GM12878 (cell line): ENCODE results near the gene ASCC1. TPM values are rescaled to one million over a fixed set of nuclear protein-coding genes. Genes with fewer than 3 reads are reported as not detected.

Experiments
- ATAC-seq: fragments of 200-7000 bp; cut with Tn5 transposase; 3 replicates; pipeline ENCODE4 v1.9.1; 2020; ENCODE audit warnings: mild to moderate bottlenecking, moderate library complexity
- BruUV-seq: library from RNA; stranded (reverse); fragments of 400-500 nt; replicated peaks from 2 replicates; lab custom pipeline; 2021; lab: Mats Ljungman, UMichigan
- CTCF ChIA-PET: fragments of 300-600 bp; sonication (Branson Sonifier 250); formaldehyde crosslinking; extraction: SDS; loops from one replicate; lab custom pipeline; 2021; ENCODE audit warnings: inconsistent platforms; lab: Yijun Ruan, JAX
- POLR2A ChIA-PET: fragments of 350-600 bp; formaldehyde crosslinking; extraction: SDS; loops from one replicate; lab custom pipeline; 2021; ENCODE audit warnings: inconsistent platforms; lab: Charles Lee
- RAD21 ChIA-PET: fragments of 300-600 bp; sonication (Branson Sonifier 250); formaldehyde crosslinking; loops from one replicate; lab custom pipeline; 2023; ENCODE audit warnings: antibody characterized with exemption; ENCODE audit not compliant: unreplicated experiment; lab: Charles Lee
- SMC1A ChIA-PET: fragments of 300-600 bp; sonication (Branson Sonifier 250); formaldehyde crosslinking; loops from one replicate; lab custom pipeline; 2023; ENCODE audit not compliant: unreplicated experiment, uncharacterized antibody; lab: Charles Lee
- DNase-seq: peaks from one replicate; pipeline ENCODE4 v3.0.0-alpha.2; 2011; ENCODE audit warnings: low read depth, low spot score
- FAIRE-seq: peaks from 3 replicates; lab custom pipeline; 2011; peaks lifted over from hg19 to GRCh38; lab: Jason Lieb, UNC
- H2AFZ ChIP-seq: 2 replicates; pipeline ENCODE4 v1.6.0; 2011; ENCODE audit warnings: low read depth, low read length, control low read depth; ENCODE audit not compliant: control insufficient read depth
- H3K27ac ChIP-seq: 2 replicates; pipeline ENCODE4 v1.5.1; 2011; ENCODE audit warnings: control low read depth; ENCODE audit not compliant: control insufficient read depth, insufficient read depth
- H3K27me3 ChIP-seq, 2 experiments: replicated peaks in 1 of 2; 2 replicates each; pipeline versions ENCODE4 v1.6.0 to v1.6.1; 2011; ENCODE audit warnings: low read length in 1 of 2; ENCODE audit not compliant: control insufficient read depth in 2 of 2, insufficient read depth in 2 of 2
- H3K36me3 ChIP-seq, 2 experiments: 2 replicates each; pipeline ENCODE4 v1.5.1; 2011; ENCODE audit warnings: low read length in 1 of 2; ENCODE audit not compliant: control insufficient read depth in 2 of 2, insufficient read depth in 2 of 2
- H3K4me1 ChIP-seq: 2 replicates; pipeline ENCODE4 v1.6.1; 2011; ENCODE audit warnings: mild to moderate bottlenecking, low read length, moderate library complexity, mixed read lengths; ENCODE audit not compliant: control insufficient read depth, insufficient read depth
- H3K4me2 ChIP-seq: 2 replicates; pipeline ENCODE4 v1.6.0; 2011; ENCODE audit warnings: control low read depth; ENCODE audit not compliant: control insufficient read depth, insufficient read depth
- H3K4me3 ChIP-seq: fragments of 200-600 bp; sonication (generic); 2 replicates; pipeline ENCODE4 v1.5.1; 2016
- H3K79me2 ChIP-seq: 2 replicates; pipeline ENCODE4 v1.6.0; 2011; ENCODE audit warnings: low read length; ENCODE audit not compliant: control insufficient read depth, insufficient read depth
- H3K9ac ChIP-seq: 2 replicates; pipeline ENCODE4 v1.8.0; 2011; ENCODE audit warnings: low read length, control low read depth, mixed read lengths; ENCODE audit not compliant: control insufficient read depth, insufficient read depth
- H3K9me3 ChIP-seq: replicated peaks from 3 replicates; pipeline ENCODE4 v1.5.1; 2011; ENCODE audit warnings: mild to moderate bottlenecking, low read length; ENCODE audit not compliant: control insufficient read depth, insufficient read depth
- H4K20me1 ChIP-seq: 2 replicates; pipeline ENCODE4 v1.6.0; 2011; ENCODE audit not compliant: control insufficient read depth, insufficient read depth
- ASH2L ChIP-seq: fragments of 300-600, 200-600 bp; sonication (generic); IDR thresholded peaks from 2 replicates; pipeline ENCODE4 v1.6.1; 2017; ENCODE audit warnings: low read depth, mild to moderate bottlenecking, borderline replicate concordance
- BCLAF1 ChIP-seq: fragments of 450-650 bp; IDR thresholded peaks from 2 replicates; pipeline ENCODE4 v1.6.1; 2017; ENCODE audit warnings: antibody characterized with exemption, mild to moderate bottlenecking, moderate library complexity
- BRCA1 ChIP-seq: IDR thresholded peaks from 2 replicates; pipeline ENCODE4 v1.6.1; 2011; ENCODE audit warnings: low read depth, low read length, improper control_type of control experiment
- CHD4 ChIP-seq: fragments of 200-600 bp; sonication (generic); IDR thresholded peaks from 2 replicates; pipeline ENCODE4 v1.6.1; 2016; ENCODE audit warnings: mild to moderate bottlenecking
- EED ChIP-seq: sonication (generic); IDR thresholded peaks from 2 replicates; pipeline ENCODE4 v1.6.1; 2016; ENCODE audit warnings: antibody characterized with exemption, low read depth
- HDAC6 ChIP-seq: fragments of 200-600 bp; sonication (generic); IDR thresholded peaks from one replicate; pipeline ENCODE4 v1.8.0; 2017; ENCODE audit warnings: antibody characterized with exemption; ENCODE audit not compliant: unreplicated experiment
- LARP7 ChIP-seq: fragments of 450-650 bp; IDR thresholded peaks from 2 replicates; pipeline ENCODE4 v1.6.1; 2017; ENCODE audit warnings: mild to moderate bottlenecking
- MYC ChIP-seq: IDR thresholded peaks from 2 replicates; pipeline ENCODE4 v1.6.1; 2011; ENCODE audit warnings: mild to moderate bottlenecking, low read length, moderate library complexity, inconsistent platforms; ENCODE audit not compliant: insufficient read depth, insufficient replicate concordance, insufficient read length, severe bottlenecking
- NRF1 ChIP-seq: conservative IDR thresholded peaks from 2 replicates; pipeline ENCODE4 v1.6.1; 2011; ENCODE audit warnings: mild to moderate bottlenecking, low read depth, low read length, improper control_type of control experiment
- ZNF384 ChIP-seq: IDR thresholded peaks from 2 replicates; pipeline ENCODE4 v1.6.1; 2012; ENCODE audit warnings: low read depth, mild to moderate bottlenecking, low read length, improper control_type of control experiment, borderline replicate concordance
- ZNF687 ChIP-seq: fragments of 450-650 bp; IDR thresholded peaks from 2 replicates; pipeline ENCODE4 v1.6.1; 2017; ENCODE audit warnings: mild to moderate bottlenecking, moderate library complexity
- WGBS: methylation state at CpG from one replicate; pipeline ENCODE4 v1.1.6; 2016; ENCODE audit warnings: low lambda C conversion rate; ENCODE audit not compliant: insufficient replicate concordance, insufficient coverage; ENCODE audit errors: missing lambda C conversion rate; 5-methylcytosine and 5-hydroxymethylcytosine counted together
- in situ Hi-C: fragments of 300-500 bp; cut with MboI; formaldehyde crosslinking; loops from 9 replicates; pipeline ENCODE4 v1.14.3; 2018; ENCODE audit warnings: mixed read lengths
- intact Hi-C: fragments of 100-400 bp; cut with micrococcal nuclease; formaldehyde crosslinking; loops from one replicate; pipeline ENCODE4 v1.14.2; 2022; ENCODE audit not compliant: unreplicated experiment
- polyA plus RNA-seq, 11 experiments: library from polyadenylated mRNA; depleted of rRNA in 4 of 11; unstranded in 6 of 11; stranded (reverse) in 5 of 11; fragments of >200 nt; fragmentation: Nextera tagmentation in 4 of 11; fragmentation: Illumina TruSeq in 1 of 11; extraction: Ambion mirVana in 4 of 11; extraction: Trizol in 1 of 11; gene quantifications; 1 replicate in 1 of 11; 2 replicates in 10 of 11; pipeline versions ENCODE4 v1.2.1 to v1.2.3, GENCODE V29; 2011 to 2016; ENCODE audit warnings: inconsistent platforms in 2 of 11, missing spikeins in 2 of 11, low read depth in 1 of 11
- total RNA-seq, 4 experiments: library from RNA; depleted of rRNA in 3 of 4; stranded (reverse); fragments of >200 nt in 3 of 4; fragmentation: Illumina TruSeq in 1 of 4; extraction: Trizol in 1 of 4; gene quantifications; 2 replicates each; pipeline versions ENCODE4 v1.2.1 to v1.2.3, GENCODE V29; 2013 to 2021
- TF ChIP-seq, protein P1 (sequence below): fragments of 450-650 bp; IDR thresholded peaks from 2 replicates; pipeline ENCODE4 v1.6.1; 2017; ENCODE audit warnings: mild to moderate bottlenecking, moderate library complexity

ASCC1 gene
- total and polyA plus RNA-seq, 10 of the 15 experiments (the other 5 are each of a cell fraction or from before 2014, with no cell fraction given): 23.3 to 80.6 (median 42.8) TPM

DNA sequence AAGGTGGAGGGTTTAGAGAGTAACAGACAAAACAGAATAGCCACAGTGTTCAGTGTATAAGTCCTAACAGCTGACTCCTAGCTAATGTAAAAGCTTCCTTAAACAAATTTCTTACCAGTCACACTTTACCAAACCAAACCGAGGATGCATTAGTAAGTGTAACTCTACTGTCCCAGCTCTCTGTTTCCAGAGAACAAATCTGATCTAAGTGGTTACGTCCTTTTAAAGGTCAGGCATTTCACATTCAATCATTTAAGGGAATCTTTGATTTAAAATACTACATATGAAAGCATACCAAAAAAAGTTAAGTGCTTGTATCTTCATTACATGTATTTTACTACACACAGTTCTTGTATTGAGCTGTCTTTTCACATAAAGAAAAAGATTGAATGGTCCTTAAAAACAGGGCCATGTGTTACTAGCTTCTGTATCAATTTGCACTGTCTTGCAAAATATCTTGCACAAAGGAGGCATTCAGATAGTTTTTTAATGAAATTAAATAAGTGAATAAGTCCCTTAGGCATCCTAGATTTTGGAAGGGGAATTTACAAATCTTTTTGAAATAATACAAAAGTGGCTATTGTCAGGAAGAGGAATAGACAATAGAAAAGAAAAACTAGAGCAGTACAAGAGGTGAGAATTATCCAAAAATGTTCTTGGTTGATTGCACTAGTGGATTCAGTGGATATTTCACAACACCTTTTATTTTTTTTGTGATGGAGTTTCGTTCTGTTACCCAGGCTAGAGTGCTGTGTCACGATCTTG, 69.3 kb downstream of the ASCC1 start:
- Histone ChIP-seq H3K4me1 (peaks cover 3% of the 10 kb centered on the region; the same call in 1 of the 2 replicates), H2AFZ (no peak overlapping the region), H3K9ac (no peak overlapping the region), H3K9me3 (peaks cover 2% of the 10 kb centered on the region; the same call in 1 of the 3 replicates), H3K4me2 (no peak overlapping the region), H3K4me3 (no peak overlapping the region), H3K79me2 (no peaks in the 10 kb centered on the region), H3K36me3 (peaks cover 0 to 4% of the 10 kb centered on the region in 2 experiments; a peak in 2 of 4 replicates), H3K27ac (no peak overlapping the region), H3K27me3 (no peaks in the 10 kb centered on the region), H4K20me1 (no peaks in the 10 kb centered on the region)
- DNase-seq (no peak), FAIRE-seq (peak; percentile 44), ATAC-seq (no peak)
- ChIA-PET CTCF (interaction anchor here (0.6 to 1.3 kb wide), 6 partner anchors 10 to 250 kb away, joined by 3 to 4 read pairs (median 4); no protein-coding TSS in a partner anchor), POLR2A (no interaction called here), SMC1A (interaction anchor here (0.7 to 1.6 kb wide), 3 partner anchors 15 to 72 kb away, joined by 3 to 5 read pairs (median 3); no protein-coding TSS in a partner anchor), RAD21 (no interaction called here)
- in situ Hi-C loops (no loop called here), intact Hi-C loops (no loop called here)
- no TSS peak for BruUV-seq
- 97% methylated on average over 4 of the region's 4 CpGs for WGBS
- TF ChIP-seq CHD4 (no peak), ASH2L (no peak), NRF1 (no peak), MYC (no peak), HDAC6 (no peak), LARP7 (no peak), ZNF687 (no peak), BRCA1 (no peak), BCLAF1 (no peak), ZNF384 (no peak), EED (no peak)
- TF ChIP-seq, protein P1, sequence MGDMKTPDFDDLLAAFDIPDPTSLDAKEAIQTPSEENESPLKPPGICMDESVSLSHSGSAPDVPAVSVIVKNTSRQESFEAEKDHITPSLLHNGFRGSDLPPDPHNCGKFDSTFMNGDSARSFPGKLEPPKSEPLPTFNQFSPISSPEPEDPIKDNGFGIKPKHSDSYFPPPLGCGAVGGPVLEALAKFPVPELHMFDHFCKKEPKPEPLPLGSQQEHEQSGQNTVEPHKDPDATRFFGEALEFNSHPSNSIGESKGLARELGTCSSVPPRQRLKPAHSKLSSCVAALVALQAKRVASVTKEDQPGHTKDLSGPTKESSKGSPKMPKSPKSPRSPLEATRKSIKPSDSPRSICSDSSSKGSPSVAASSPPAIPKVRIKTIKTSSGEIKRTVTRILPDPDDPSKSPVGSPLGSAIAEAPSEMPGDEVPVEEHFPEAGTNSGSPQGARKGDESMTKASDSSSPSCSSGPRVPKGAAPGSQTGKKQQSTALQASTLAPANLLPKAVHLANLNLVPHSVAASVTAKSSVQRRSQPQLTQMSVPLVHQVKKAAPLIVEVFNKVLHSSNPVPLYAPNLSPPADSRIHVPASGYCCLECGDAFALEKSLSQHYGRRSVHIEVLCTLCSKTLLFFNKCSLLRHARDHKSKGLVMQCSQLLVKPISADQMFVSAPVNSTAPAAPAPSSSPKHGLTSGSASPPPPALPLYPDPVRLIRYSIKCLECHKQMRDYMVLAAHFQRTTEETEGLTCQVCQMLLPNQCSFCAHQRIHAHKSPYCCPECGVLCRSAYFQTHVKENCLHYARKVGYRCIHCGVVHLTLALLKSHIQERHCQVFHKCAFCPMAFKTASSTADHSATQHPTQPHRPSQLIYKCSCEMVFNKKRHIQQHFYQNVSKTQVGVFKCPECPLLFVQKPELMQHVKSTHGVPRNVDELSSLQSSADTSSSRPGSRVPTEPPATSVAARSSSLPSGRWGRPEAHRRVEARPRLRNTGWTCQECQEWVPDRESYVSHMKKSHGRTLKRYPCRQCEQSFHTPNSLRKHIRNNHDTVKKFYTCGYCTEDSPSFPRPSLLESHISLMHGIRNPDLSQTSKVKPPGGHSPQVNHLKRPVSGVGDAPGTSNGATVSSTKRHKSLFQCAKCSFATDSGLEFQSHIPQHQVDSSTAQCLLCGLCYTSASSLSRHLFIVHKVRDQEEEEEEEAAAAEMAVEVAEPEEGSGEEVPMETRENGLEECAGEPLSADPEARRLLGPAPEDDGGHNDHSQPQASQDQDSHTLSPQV: no peak
